Natural killer cell (primary cell): ENCODE measurements around the gene HHIP. TPM values are rescaled to one million over a fixed set of nuclear protein-coding genes. Genes with fewer than 3 reads are reported as not detected.
"Not testable (repeated sequence)": the region's sequence is repeated elsewhere in the genome, so short reads cannot be mapped to it uniquely, and the experiment has no call there.

Experiments used
- ATAC-seq, 3 donors: fragments of 150-1000 bp in 2 of 3; fragments of 200-7000 bp in 1 of 3; cut with Tn5 transposase; 1 replicate in 1 of 3; 2 replicates in 2 of 3; pipeline ENCODE4 v1.10.0; 2021; ENCODE audit warnings: mild to moderate bottlenecking in 2 of 3, moderate library complexity in 2 of 3
- DNase-seq, 2 donors: peaks; one replicate each; pipeline versions ENCODE4 v3.0.0 to v3.0.0-alpha.2; 2013 to 2021; ENCODE audit warnings: mixed read lengths in 1 of 2
- H3K27ac ChIP-seq: one replicate; pipeline ENCODE4 v1.5.1; 2013; ENCODE audit warnings: mild to moderate bottlenecking, low read length
- H3K27me3 ChIP-seq: one replicate; pipeline ENCODE4 v1.6.1; 2013; ENCODE audit warnings: low read length; ENCODE audit not compliant: control insufficient read depth, insufficient read depth
- H3K36me3 ChIP-seq: one replicate; pipeline ENCODE4 v1.6.1; 2013; ENCODE audit warnings: low read length; ENCODE audit not compliant: control insufficient read depth, insufficient read depth
- H3K4me1 ChIP-seq: one replicate; pipeline ENCODE4 v1.6.1; 2013; ENCODE audit warnings: low read length; ENCODE audit not compliant: control insufficient read depth, insufficient read depth
- H3K4me3 ChIP-seq: one replicate; pipeline ENCODE4 v1.5.1; 2013; ENCODE audit warnings: low read length
- H3K9me3 ChIP-seq: one replicate; pipeline ENCODE4 v1.6.1; 2013; ENCODE audit warnings: low read length; ENCODE audit not compliant: control insufficient read depth, insufficient read depth
- H3K27ac Mint-ChIP-seq, 2 donors: one replicate each; pipeline ENCODE4 v1.8.0; 2022; ENCODE audit warnings: mild to moderate bottlenecking in 2 of 2, mixed read lengths in 2 of 2, moderate library complexity in 1 of 2
- H3K27me3 Mint-ChIP-seq, 2 donors: one replicate each; pipeline ENCODE4 v1.8.0; 2022; ENCODE audit warnings: low read depth in 2 of 2, mixed read lengths in 2 of 2
- H3K36me3 Mint-ChIP-seq: one replicate; pipeline ENCODE4 v1.8.0; 2022; ENCODE audit warnings: mixed read lengths
- H3K4me1 Mint-ChIP-seq, 2 donors: one replicate each; pipeline ENCODE4 v1.8.0; 2022; ENCODE audit warnings: mixed read lengths in 2 of 2
- H3K4me3 Mint-ChIP-seq: one replicate; pipeline ENCODE4 v1.8.0; 2022; ENCODE audit warnings: mild to moderate bottlenecking, moderate library complexity, mixed read lengths
- H3K9me3 Mint-ChIP-seq, 2 donors: one replicate each; pipeline ENCODE4 v1.8.0; 2022; ENCODE audit warnings: mixed read lengths in 2 of 2
- WGBS: methylation state at CpG from one replicate; pipeline ENCODE4 v1.1.7; 2013; ENCODE audit warnings: missing lambda C conversion rate; ENCODE audit not compliant: insufficient coverage; 5-methylcytosine and 5-hydroxymethylcytosine counted together
- intact Hi-C: fragments of 100-400 bp; cut with micrococcal nuclease; formaldehyde crosslinking; loops from one replicate; pipeline ENCODE4 v1.14.2; 2022
- total RNA-seq, 4 donors: library from RNA; stranded (reverse); fragments of 120-200 nt in 1 of 4; gene quantifications; one replicate each; pipeline versions ENCODE4 v1.2.3 to v1.2.4, GENCODE V29; 2013 to 2022
- TF ChIP-seq, protein P1 (sequence below): fragments of 200-600 bp; IDR thresholded peaks from one replicate; pipeline ENCODE4 v1.8.0; 2022; ENCODE audit warnings: antibody characterized with exemption

Gene HHIP
- total RNA-seq, 3 donors from 2014 or later (not counting 1 experiment from before 2014, with no cell fraction given), result not detected

DNA sequence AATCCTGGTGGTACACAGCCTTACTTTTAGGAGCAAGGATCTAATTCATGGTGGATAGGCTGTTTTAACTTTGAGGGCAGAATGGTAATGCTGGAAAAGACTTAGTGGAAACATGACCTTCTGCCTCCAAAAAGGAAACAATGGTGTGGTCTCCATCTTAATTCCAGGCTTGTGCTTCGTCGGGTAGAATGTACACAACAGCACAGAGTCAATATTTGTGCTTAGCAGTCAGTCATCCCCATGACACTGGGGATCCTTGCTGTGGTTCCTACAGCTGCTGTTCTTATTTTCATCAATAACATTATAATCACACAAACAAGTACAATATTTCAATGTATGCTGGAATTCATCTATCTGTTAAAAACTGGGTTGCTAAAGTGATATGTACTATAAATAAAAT, 104.4 kb downstream of the HHIP start:
- 73% methylated on average over 2 of the region's 2 CpGs for WGBS
- intact Hi-C loops, result no loop called here
- Mint-ChIP-seq H3K27me3 (no peaks in the 10 kb centered on the region), H3K9me3 (peaks cover 2 to 3% of the 10 kb centered on the region in 2 donors), H3K4me3 (no peak overlapping the region), H3K4me1 (no peaks in the 10 kb centered on the region), H3K36me3 (no peaks in the 10 kb centered on the region), H3K27ac (no peak overlapping the region)
- no peaks in the 10 kb centered on the region for H3K4me1 ChIP-seq
- H3K27me3 ChIP-seq, result no peaks in the 10 kb centered on the region
- H3K4me3 ChIP-seq, result no peak overlapping the region
- H3K27ac ChIP-seq, result no peak overlapping the region
- TF ChIP-seq, protein P1, sequence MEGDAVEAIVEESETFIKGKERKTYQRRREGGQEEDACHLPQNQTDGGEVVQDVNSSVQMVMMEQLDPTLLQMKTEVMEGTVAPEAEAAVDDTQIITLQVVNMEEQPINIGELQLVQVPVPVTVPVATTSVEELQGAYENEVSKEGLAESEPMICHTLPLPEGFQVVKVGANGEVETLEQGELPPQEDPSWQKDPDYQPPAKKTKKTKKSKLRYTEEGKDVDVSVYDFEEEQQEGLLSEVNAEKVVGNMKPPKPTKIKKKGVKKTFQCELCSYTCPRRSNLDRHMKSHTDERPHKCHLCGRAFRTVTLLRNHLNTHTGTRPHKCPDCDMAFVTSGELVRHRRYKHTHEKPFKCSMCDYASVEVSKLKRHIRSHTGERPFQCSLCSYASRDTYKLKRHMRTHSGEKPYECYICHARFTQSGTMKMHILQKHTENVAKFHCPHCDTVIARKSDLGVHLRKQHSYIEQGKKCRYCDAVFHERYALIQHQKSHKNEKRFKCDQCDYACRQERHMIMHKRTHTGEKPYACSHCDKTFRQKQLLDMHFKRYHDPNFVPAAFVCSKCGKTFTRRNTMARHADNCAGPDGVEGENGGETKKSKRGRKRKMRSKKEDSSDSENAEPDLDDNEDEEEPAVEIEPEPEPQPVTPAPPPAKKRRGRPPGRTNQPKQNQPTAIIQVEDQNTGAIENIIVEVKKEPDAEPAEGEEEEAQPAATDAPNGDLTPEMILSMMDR, result no peak
- no peaks in the 10 kb centered on the region for H3K36me3 ChIP-seq
- DNase-seq, result no peak
- ATAC-seq, result no peak
- H3K9me3 ChIP-seq, result no peaks in the 10 kb centered on the region

DNA sequence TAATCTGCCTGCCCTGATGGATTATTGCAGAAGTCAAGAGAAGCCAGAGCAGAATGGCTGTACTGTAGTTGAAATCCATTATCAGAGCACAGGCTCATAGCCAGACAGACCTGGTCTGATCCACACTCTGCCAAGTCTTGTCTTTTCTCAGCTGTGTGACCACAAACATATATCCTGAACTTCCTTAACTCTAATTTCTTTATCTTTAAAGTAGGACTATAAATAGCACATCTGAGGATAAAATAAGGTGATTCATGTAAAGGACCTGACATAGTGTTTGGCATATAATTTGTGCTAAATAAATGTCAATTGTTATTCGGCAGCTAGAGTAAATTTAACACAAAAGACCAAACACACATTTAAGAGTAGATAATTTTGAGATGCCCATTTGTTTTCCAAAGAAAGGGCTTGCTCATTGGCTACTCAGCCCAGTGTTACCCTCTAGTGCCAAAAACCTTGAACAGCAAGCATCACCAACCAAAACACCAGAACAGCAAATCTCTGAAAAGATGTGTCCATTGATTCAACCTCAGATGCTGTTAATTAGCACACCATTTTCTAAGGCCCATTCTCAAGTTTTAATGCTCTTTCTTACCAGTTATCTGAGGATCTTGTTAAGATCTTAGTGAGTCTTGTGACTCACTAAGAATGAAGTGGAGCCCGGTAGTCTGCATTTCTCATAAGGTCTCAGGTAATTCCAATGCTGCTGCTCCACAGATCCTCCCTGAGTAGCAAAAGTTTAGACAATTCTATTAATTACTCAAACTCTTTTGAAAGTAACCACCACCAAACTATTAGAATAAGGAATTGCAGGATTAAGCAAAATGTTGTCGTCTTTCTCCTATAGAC, 108.8 kb downstream of the HHIP start:
- no peaks in the 10 kb centered on the region for H3K36me3 Mint-ChIP-seq
- TF ChIP-seq, protein P1, result no peak
- no peak overlapping the region for H3K4me3 Mint-ChIP-seq
- WGBS, result 80% methylated on average over 1 of the region's 3 CpGs
- intact Hi-C loops, result no loop called here
- H3K4me1 Mint-ChIP-seq, result no peaks in the 10 kb centered on the region
- Histone ChIP-seq H3K36me3 (no peaks in the 10 kb centered on the region), H3K4me1 (no peaks in the 10 kb centered on the region), H3K4me3 (no peak overlapping the region), H3K9me3 (no peaks in the 10 kb centered on the region), H3K27me3 (no peaks in the 10 kb centered on the region), H3K27ac (no peak overlapping the region)
- ATAC-seq, result no peak
- H3K27me3 Mint-ChIP-seq, result no peaks in the 10 kb centered on the region
- H3K9me3 Mint-ChIP-seq, result peaks cover 2 to 3% of the 10 kb centered on the region in 2 donors
- no peak overlapping the region for H3K27ac Mint-ChIP-seq
- no peak for DNase-seq

DNA sequence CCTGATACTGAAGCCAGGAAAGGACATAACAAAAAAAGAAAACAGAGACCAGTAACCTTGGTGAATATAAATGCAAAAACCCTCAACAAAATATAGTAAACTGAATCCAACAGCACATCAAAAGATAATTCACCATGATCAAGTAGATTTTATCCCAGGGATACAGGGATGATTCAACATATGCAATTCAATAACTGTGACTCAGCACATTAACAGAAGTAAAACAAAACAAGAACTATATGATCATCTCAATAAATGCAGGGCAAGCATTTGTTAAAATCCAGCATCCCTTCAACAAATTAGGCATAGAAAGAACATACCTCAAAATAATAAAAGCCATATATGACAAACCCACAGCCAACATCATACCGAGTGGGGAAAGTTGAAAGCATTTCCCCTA, 112.0 kb downstream of the HHIP start:
- Mint-ChIP-seq H3K36me3 (no peaks in the 10 kb centered on the region), H3K27me3 (no peaks in the 10 kb centered on the region), H3K9me3 (peaks cover 2 to 3% of the 10 kb centered on the region in 2 donors), H3K27ac (no peak overlapping the region), H3K4me1 (no peaks in the 10 kb centered on the region), H3K4me3 (no peak overlapping the region)
- ATAC-seq (no peak), DNase-seq (no peak)
- WGBS, result 100% methylated on average over 1 of the region's 1 CpG
- TF ChIP-seq, protein P1, result no peak
- Histone ChIP-seq H3K27me3 (no peaks in the 10 kb centered on the region), H3K4me3 (no peak overlapping the region), H3K27ac (no peak overlapping the region), H3K9me3 (no peaks in the 10 kb centered on the region), H3K36me3 (no peaks in the 10 kb centered on the region), H3K4me1 (no peaks in the 10 kb centered on the region)
- intact Hi-C loops, result no loop called here

- H3K27me3 ChIP-seq, H3K4me3 ChIP-seq, H3K4me3 Mint-ChIP-seq, H3K27ac Mint-ChIP-seq, H3K9me3 Mint-ChIP-seq, H3K9me3 ChIP-seq, H3K36me3 Mint-ChIP-seq, H3K4me1 Mint-ChIP-seq, H3K4me1 ChIP-seq, intact Hi-C loops, H3K36me3 ChIP-seq, ATAC-seq, H3K27ac ChIP-seq, H3K27me3 Mint-ChIP-seq, DNase-seq: not testable (repeated sequence)
- WGBS, result 65% methylated on average over 8 of the region's 8 CpGs
These were observed 122.9 kb downstream of the HHIP start for GRCh38 chr4:144768809-144769208.
